HG03342 (cell line): ENCODE results near the gene RUNX1.
A peak's percentile ranks its signal among the peaks of the same experiment; 100 is the strongest.

Source experiments
- ATAC-seq: cut with Tn5 transposase; IDR thresholded peaks from one replicate; pipeline ENCODE4 v1.9.1; 2021; ENCODE audit warnings: mild to moderate bottlenecking, moderate library complexity; ENCODE audit not compliant: unreplicated experiment

RUNX1 gene

GRCh38 chr21:34885626-34886239 is 163.4 kb downstream of the RUNX1 start:
- no peak for ATAC-seq

DNA sequence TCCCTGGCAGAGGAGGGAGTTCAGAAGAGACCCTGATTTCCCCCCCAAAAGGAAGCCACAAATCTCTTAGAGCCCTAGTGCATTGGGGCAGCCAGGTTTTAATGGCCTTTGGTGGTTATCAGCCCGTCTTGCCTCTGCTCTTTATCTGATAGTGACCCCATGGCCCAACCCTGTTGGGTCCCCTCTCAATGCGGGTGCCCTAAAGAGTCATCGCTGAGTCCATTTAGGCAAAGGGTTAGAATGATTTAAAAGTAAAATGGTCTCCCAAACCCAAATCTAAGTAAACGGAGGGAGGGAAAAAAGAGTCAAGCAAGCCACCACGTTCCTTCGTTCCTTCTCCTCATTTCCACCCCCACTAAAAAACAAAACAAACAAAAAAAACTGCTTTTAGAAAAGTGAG is 164.0 kb downstream of the RUNX1 start:
- no peak for ATAC-seq

DNA sequence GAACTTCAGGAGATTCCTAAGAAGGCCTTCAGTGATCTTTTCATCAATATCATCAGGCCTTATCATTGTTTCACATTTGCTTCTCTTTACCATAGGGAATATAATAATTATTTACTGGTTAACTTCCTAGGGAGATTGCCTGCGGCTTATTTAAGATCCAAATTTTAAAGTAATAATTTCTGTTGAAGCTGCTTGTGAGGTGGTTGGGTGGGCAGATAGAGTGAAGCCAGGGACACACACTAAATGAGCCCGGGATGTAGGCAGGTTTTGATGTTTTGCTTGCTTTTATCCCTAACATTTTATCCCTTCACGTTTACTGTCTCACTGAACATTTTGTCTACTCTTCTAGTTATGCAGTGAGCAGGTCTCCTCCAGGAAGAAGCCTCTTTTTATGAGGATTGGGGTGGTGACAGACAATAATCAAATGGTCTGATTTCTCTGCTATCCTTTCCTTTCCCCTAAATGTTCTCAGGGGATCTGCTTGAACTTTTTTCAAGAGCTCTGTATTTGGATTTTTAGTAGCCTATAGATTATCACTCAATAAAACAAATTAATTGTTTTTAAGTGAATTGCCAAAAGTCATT is 164.7 kb downstream of the RUNX1 start:
- ATAC-seq: no peak

DNA sequence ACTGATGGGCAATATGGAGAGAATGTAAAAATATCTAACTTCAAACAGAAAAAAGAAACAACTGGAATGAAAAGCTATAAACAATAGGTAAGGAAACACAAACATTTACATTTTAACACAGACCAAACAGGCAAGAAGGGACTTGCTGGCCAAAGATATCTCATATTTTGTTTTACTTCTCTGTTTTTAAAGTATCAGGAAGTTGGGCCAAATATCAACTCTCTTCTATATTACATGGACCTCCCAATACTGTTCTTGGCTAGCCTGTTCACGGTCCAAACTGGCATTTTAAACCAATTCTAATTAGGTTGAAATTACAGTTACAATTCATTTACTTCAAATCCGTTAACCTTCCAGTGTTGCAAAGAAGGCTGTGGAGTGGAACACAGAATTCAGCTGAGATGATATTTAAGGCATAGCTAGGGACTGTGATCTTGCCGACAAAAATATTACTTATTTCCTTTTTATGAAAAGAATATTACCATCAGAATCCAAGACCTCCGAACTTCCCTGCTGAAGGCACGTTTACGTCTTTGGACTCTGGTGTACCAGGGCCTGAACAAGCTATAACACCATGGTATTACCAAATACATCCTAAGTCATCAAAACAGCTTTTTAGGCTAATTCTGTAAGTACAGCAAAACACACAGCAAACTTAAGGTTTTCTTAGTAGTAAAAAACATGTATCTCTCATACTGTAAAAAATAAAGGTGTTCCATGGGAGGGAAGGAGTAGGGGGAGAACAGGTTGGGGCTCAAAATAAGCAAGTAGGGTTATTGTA is 165.4 kb downstream of the RUNX1 start:
- no peak for ATAC-seq

DNA sequence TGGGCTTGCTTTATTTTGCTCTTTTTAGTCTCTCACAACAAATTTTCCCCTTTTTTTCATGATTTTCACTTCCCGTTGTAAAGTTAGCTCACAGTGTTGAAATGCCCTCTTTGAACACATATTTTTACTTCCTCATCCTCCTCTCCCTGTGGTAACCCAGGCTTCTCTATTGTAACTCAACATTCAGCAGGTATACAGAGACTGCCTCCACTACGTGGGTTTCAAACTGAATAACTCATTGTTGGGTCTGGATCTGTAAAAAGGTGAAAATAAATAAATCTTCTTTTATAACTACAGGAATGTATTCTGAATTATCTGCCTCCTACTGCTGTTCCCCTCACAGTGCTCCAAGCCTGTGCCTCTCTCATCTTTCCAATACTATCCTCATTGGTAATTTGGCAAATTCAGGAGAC is 166.4 kb downstream of the RUNX1 start:
- peak; percentile 57 for ATAC-seq

DNA sequence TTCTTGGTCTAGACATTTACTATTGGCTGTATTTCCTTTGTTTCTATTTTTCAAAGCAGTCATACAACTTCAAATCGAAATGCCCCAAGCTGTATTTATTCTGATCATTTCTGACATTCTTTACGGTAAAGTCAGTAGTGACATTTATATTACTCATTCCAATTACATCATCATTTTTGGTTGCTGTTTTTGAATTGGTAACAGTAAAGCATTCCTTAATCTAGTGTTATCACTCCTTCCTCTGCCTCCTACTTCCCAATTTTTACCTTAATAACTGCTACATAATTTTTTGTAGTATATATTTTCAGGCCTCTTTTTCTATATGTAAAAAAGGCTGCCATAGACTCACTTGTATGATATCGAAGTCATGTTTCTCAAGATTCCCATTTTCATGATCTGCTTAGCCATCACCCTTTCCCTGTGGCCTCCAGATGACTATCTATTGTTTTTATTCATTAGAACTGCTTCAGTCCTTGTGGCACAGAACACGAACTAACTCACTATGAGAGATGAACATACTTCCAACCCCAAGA is 167.2 kb downstream of the RUNX1 start:
- no peak for ATAC-seq

- no peak for ATAC-seq
Observed at GRCh38 chr21:34881421-34881820, 167.7 kb downstream of the RUNX1 start.

DNA sequence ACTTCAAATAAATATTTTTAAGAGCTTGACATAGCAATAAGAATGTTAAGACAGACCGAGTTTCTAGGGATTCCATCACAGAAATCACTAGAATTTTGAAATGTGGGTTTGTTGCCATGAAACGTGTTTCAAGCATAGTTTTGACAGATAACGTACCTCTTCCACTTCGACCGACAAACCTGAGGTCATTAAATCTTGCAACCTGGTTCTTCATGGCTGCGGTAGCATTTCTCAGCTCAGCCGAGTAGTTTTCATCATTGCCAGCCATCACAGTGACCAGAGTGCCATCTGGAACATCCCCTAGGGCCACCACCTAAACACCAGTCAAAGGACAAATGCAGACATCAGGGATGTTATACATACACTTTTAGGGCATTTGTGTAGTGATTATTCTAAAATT is 168.7 kb downstream of the RUNX1 start:
- ATAC-seq: no peak

- no peak for ATAC-seq
Observed at GRCh38 chr21:34878940-34879339, 170.2 kb downstream of the RUNX1 start.

DNA sequence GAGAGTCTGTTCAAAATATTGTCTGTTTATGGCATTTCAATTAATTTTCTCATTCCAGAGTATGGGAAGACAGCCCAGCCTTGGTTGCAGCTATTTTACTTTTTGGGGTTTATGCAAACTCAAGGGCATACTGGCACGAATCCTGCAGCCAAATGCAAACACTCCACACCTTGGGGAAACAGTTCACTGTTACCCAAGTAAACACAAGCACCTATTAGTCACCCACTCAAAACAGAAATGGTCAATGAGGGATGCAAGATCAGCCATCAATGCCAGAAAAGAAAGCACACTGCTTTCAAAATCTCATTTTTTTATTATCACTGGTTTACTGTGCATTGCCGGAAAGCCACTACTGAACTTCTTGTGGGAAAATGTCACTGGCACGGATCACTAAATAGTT is 170.6 kb downstream of the RUNX1 start:
- no peak for ATAC-seq

GRCh38 chr21:34877485-34878128 is 171.5 kb downstream of the RUNX1 start:
- ATAC-seq: no peak

DNA sequence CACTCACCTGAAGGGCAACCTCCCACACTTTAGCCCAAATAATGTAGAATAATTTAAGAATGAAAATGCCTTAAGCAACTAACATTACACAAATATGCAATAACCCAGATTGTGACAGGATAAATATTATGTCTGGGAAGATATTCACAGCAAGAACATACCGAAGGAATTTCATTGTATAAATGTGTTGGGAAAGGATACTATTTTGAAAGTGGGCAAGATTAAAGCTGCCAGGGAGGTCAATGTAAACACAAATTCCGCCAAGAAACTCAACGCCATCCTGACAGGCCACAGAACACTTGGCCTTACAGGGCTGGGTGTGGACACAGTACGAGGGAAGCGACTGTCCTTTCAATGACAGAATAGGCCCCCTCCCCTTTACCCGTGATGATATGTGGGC is 173.3 kb downstream of the RUNX1 start:
- ATAC-seq: no peak

GRCh38 chr21:34874684-34875513 is 174.2 kb downstream of the RUNX1 start:
- ATAC-seq: no peak

DNA sequence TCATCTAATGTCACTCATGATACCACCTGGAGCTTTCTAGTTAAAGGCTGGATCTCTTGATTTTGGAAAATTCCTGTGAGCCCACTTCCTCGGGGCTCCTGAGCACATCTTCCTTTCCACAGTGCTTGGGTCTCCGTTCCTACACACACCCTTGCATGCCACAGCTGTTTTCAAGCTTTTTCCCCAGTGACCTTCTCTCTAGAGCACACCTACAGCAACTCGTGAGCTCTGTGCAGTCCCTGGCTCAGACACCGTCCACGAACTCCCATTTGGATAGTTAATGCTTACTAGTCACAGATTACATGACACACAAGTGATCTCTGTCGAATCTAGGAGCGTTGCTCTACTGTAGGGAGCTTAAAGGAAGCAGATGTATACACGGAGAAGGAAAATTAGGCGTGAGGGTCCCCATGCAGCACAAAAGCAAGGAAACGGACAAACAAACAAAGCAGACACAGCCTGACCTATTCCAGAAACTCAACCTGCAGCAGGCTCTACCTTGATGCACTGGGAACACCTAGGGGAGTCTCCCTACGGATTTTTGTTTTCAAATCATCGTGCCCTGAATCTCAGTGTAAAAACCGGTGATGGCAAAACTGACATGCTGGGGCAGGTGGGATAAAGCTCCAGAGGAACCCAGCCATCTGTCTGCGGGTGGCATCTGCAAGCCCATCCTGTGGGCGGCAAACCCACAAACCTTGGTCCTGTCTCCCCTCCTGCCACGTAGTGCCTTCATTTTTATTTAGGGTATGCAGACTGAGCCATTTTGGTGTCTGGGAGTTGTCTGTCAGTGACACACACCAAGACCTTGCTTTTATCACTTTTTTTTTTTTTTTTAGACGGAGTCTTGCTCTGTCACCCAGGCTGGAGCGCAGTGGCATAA is 177.8 kb downstream of the RUNX1 start:
- ATAC-seq: no peak

DNA sequence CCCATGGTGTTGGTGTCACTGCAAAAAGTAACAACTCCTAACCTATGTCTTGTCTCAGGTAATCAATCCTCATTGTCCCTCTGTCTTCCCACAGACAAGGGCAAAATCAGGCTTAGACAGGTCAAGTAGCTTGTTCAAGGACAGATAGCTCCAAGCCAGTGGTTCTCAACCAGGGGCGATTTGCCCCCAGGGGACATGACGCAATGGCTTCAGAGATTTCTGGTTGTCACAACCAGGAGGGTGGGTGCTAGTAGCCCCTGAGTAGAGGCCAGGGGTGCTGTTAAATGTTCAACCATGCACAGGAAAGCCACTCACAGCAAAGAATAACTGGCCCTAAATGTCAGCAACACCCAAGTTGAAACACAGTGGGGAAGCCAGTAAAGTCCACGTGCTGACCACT is 178.9 kb downstream of the RUNX1 start:
- no peak for ATAC-seq

GRCh38 chr21:34869545-34869944 is 179.6 kb downstream of the RUNX1 start:
- no peak for ATAC-seq

DNA sequence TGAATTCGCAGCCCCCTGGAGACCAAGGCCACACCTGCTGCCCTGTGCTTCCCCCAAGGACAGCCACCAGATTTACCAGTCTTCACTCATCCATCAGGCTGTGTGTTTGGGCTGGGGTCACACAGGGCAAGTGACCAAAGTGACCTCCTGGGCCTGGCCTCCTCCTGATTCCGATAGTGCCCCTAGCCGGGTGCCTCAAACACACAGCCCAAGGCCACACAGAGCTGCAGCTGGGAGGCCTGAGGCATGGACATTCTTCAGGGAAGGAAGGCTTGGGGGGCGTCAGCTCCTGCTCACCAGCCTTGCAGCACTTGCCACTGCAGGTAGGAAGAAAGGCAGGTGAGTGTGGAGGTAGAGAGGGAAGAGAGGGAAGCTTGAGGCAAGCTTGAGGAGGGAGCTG is 181.3 kb downstream of the RUNX1 start:
- no peak for ATAC-seq

GRCh38 chr21:34865400-34866241 is 183.5 kb downstream of the RUNX1 start:
- peak; percentile 93 for ATAC-seq
